Activated T-helper 2 cell treated with anti-CD3 and anti-CD28 coated beads, Interferon-gamma antibody, Interleukin-2, Interleukin-4, amounts not matched to agents 10 μg/mL and 5 μg/mL and 100 μg/mL, durations not matched to agents 14 hours and 24 hours and 36 hours (primary cell): ENCODE data around the gene CD180. TPM values are rescaled to one million over a fixed set of nuclear protein-coding genes. Genes with fewer than 3 reads are reported as not detected.

Experiments used
- DNase-seq: peaks from one replicate; pipeline ENCODE4 v3.0.0; 2021; ENCODE audit warnings: low spot score
- H3K27ac Mint-ChIP-seq: one replicate; pipeline ENCODE4 v1.8.0; 2021; ENCODE audit warnings: mixed read lengths
- H3K27me3 Mint-ChIP-seq: one replicate; pipeline ENCODE4 v1.8.0; 2021; ENCODE audit warnings: low read depth, mixed read lengths
- H3K36me3 Mint-ChIP-seq: one replicate; pipeline ENCODE4 v1.8.0; 2021; ENCODE audit warnings: low read depth, mixed read lengths
- H3K4me1 Mint-ChIP-seq: one replicate; pipeline ENCODE4 v1.8.0; 2021; ENCODE audit warnings: low read depth, mixed read lengths
- H3K4me3 Mint-ChIP-seq: one replicate; pipeline ENCODE4 v1.8.0; 2021; ENCODE audit warnings: low read depth, mild to moderate bottlenecking, moderate library complexity, mixed read lengths
- H3K9me3 Mint-ChIP-seq: one replicate; pipeline ENCODE4 v1.8.0; 2021; ENCODE audit warnings: mixed read lengths
- intact Hi-C: fragments of 100-400 bp; cut with micrococcal nuclease; formaldehyde crosslinking; loops from one replicate; pipeline ENCODE4 v1.15.1; 2023
- total RNA-seq: library from RNA; stranded (reverse); gene quantifications from 2 replicates; pipeline ENCODE4 v1.2.3, GENCODE V29; 2022

The CD180 gene
- total RNA-seq, 1 donor from 2014 or later: 0.02 TPM

DNA sequence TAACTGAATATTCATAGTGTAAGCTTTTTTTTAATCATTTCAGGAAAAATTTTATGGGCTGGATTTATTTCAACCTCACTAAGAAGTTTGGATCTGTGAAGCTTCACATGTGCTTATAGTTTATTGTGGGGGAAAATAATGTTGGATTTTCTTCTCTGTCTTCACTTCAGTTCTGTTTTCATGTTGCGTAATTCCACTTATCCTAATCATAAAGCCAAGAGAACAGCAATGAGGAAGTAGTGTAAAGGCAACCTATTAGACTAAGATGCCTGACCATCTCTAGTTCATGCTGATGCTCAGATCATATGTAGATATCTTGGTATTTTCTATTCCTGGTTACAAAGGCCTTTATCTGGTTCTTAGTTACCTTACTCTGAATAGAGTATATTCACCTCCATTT lies 50.0 kb downstream of the CD180 start:
- intact Hi-C loops: no loop called here
- Mint-ChIP-seq H3K36me3 (peaks cover 26% of the 10 kb centered on the region), H3K9me3 (no peaks in the 10 kb centered on the region), H3K4me1 (peaks cover 4% of the 10 kb centered on the region), H3K4me3 (no peak overlapping the region), H3K27me3 (no peaks in the 10 kb centered on the region), H3K27ac (no peak overlapping the region)
- no peak for DNase-seq

GRCh38 chr5:67144183-67144639 lies 52.4 kb downstream of the CD180 start:
- Mint-ChIP-seq H3K27ac (no peak overlapping the region), H3K27me3 (no peaks in the 10 kb centered on the region), H3K9me3 (no peaks in the 10 kb centered on the region), H3K36me3 (peaks cover 20% of the 10 kb centered on the region), H3K4me3 (no peak overlapping the region), H3K4me1 (peaks cover 4% of the 10 kb centered on the region)
- DNase-seq: no peak
- intact Hi-C loops: no loop called here

DNA sequence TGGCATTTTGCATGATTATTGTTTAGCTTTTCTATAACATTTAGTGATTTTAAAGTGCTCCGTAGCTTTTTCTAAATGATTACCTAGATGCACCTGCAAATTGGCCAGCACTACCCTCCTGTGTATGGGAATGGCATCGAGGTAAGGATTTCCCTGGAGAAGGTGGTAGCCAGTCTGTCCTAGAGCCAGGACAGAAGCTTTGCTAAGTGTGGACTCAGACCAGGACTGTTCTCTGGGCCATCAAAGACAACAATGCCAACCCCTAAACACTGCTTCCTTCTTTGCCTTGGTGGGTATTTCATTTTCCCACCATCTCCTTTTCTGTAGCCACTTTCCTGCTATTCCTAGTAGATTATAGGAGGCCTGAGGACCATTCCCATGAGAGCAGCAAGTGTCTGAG lies 53.0 kb downstream of the CD180 start:
- Mint-ChIP-seq H3K4me3 (no peak overlapping the region), H3K9me3 (no peaks in the 10 kb centered on the region), H3K4me1 (peaks cover 4% of the 10 kb centered on the region), H3K27ac (no peak overlapping the region), H3K36me3 (peaks cover 22% of the 10 kb centered on the region), H3K27me3 (no peaks in the 10 kb centered on the region)
- intact Hi-C loops: no loop called here
- no peak for DNase-seq

- Mint-ChIP-seq H3K9me3 (no peaks in the 10 kb centered on the region), H3K27me3 (no peaks in the 10 kb centered on the region), H3K36me3 (peaks cover 22% of the 10 kb centered on the region), H3K27ac (no peak overlapping the region), H3K4me3 (no peak overlapping the region), H3K4me1 (peaks cover 2% of the 10 kb centered on the region)
- intact Hi-C loops: no loop called here
- no peak for DNase-seq
Measured at GRCh38 chr5:67142816-67143215, 53.8 kb downstream of the CD180 start.

- Mint-ChIP-seq H3K4me3 (no peak overlapping the region), H3K9me3 (no peaks in the 10 kb centered on the region), H3K27ac (no peak overlapping the region), H3K27me3 (no peaks in the 10 kb centered on the region), H3K36me3 (peaks cover 19% of the 10 kb centered on the region), H3K4me1 (no peaks in the 10 kb centered on the region)
- intact Hi-C loops: no loop called here
- no peak for DNase-seq
Measured at GRCh38 chr5:67141644-67142043, 55.0 kb downstream of the CD180 start.

DNA sequence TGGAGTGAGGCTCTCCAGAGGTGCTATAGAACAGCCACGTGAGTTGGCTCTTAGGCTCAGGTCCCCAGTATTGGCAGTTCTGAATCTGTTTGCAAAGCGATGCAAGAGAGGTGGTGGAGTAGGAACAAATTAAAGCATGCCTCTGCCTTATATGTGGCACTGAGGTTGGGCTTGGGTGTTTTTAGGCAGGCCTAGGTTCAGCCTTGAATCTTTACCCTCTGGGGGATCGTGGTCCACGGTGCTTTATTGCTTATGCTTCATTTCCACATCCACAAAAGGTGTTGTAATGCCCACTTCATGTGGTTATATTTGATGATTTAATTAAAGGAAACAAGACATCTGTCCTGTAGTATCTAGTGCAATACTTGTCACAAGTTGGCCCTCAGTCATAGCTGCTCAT lies 56.2 kb downstream of the CD180 start:
- Mint-ChIP-seq H3K4me3 (no peak overlapping the region), H3K36me3 (peaks cover 19% of the 10 kb centered on the region), H3K27ac (no peak overlapping the region), H3K4me1 (no peaks in the 10 kb centered on the region), H3K9me3 (no peaks in the 10 kb centered on the region), H3K27me3 (no peaks in the 10 kb centered on the region)
- intact Hi-C loops: no loop called here
- no peak for DNase-seq

GRCh38 chr5:67139030-67139429 lies 57.6 kb downstream of the CD180 start:
- Mint-ChIP-seq H3K4me3 (no peak overlapping the region), H3K4me1 (no peaks in the 10 kb centered on the region), H3K36me3 (peaks cover 19% of the 10 kb centered on the region), H3K9me3 (no peaks in the 10 kb centered on the region), H3K27me3 (no peaks in the 10 kb centered on the region), H3K27ac (no peak overlapping the region)
- intact Hi-C loops: no loop called here
- no peak for DNase-seq

DNA sequence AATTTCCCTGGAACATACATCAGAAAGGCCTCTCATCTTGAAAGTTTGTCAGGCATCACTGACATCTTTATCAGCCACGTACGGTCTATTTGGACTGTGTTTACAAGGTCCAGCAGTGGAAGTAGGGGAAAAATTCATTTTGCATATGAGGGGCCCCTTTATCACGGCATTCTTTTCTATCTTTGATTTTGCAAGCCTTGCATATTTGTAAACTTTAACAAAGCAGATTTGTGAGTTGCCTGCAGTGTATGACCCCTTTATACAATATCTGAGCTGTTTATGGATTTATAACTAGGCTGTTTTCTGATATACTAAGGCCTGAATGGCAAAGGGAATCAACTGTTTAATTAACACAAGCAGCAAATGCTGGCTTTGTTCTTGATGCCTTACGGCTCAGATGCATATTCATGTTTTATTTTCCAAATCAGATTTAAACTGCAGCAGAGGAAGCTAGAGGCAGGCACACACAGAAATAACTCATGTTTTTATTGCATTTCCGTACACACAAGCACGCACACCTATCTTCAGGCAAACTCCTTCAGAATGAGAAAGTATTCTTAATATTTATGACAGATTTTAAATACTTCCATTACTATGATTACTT lies 61.1 kb downstream of the CD180 start:
- Mint-ChIP-seq H3K9me3 (no peaks in the 10 kb centered on the region), H3K36me3 (peaks cover 4% of the 10 kb centered on the region), H3K27me3 (no peaks in the 10 kb centered on the region), H3K4me3 (no peak overlapping the region), H3K4me1 (no peaks in the 10 kb centered on the region), H3K27ac (no peak overlapping the region)
- intact Hi-C loops: no loop called here
- no peak for DNase-seq

GRCh38 chr5:67133776-67134175 lies 62.8 kb downstream of the CD180 start:
- Mint-ChIP-seq H3K27me3 (no peaks in the 10 kb centered on the region), H3K36me3 (peaks cover 4% of the 10 kb centered on the region), H3K27ac (no peak overlapping the region), H3K4me3 (no peak overlapping the region), H3K4me1 (no peaks in the 10 kb centered on the region), H3K9me3 (no peaks in the 10 kb centered on the region)
- intact Hi-C loops: no loop called here
- DNase-seq: no peak

DNA sequence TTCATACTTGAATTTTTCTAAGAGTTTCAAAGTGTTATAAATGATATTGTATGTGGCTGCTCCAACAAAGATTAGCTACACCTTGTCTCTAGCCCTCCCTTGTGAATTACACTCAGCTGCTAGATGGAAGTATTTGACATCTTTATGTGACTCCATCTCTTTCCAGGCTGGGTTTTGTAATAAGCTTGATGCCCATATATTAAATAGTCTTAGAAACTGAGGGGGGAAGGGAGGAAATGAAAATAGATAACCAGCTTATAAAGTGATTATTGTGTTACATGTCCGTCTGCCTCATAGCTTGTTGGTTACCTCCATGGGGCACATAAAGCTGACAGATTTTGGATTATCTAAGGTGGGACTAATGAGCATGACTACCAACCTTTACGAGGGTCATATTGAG lies 63.4 kb downstream of the CD180 start:
- Mint-ChIP-seq H3K27ac (no peak overlapping the region), H3K4me3 (no peak overlapping the region), H3K4me1 (no peaks in the 10 kb centered on the region), H3K9me3 (no peaks in the 10 kb centered on the region), H3K27me3 (no peaks in the 10 kb centered on the region), H3K36me3 (peaks cover 8% of the 10 kb centered on the region)
- intact Hi-C loops: no loop called here
- no peak for DNase-seq

DNA sequence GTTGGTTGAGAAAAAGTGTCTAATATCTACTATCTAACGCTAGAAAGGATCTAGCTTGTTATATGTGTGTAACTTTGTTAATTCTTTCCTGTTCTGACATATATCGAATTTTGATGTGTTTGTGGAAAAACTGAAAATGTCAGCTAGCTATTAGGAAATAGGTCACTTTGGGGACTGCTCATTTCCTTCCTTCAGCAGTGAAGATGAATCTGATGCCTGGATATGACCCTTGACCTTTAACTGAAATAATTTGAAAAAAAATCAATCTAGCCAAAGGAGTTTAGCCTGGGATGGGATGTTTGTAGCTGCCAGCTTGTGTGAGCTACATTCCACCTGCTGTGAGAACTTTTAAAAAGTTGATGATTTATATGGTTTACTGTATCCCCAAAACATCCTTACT lies 66.8 kb downstream of the CD180 start:
- no peak overlapping the region for H3K27ac Mint-ChIP-seq
- intact Hi-C loops: no loop called here
- no peaks in the 10 kb centered on the region for H3K27me3 Mint-ChIP-seq
- no peak for DNase-seq
- peaks cover 9% of the 10 kb centered on the region for H3K4me1 Mint-ChIP-seq
- H3K9me3 Mint-ChIP-seq: no peaks in the 10 kb centered on the region
- H3K36me3 Mint-ChIP-seq: peaks cover 21% of the 10 kb centered on the region
- no peak overlapping the region for H3K4me3 Mint-ChIP-seq
